SK-N-MC (cell line): Measurements from ENCODE around the gene SYNGAP1.
A peak's percentile ranks its signal among the peaks of the same experiment; 100 is the strongest.
"Not testable (repeated sequence)": the region's sequence is repeated elsewhere in the genome, so short reads cannot be mapped to it uniquely, and the experiment has no call there.

Source experiments
- DNase-seq: peaks from one replicate; pipeline ENCODE4 v3.0.0-alpha.2; 2011; ENCODE audit warnings: low read depth, low spot score
- H3K27ac ChIP-seq: fragments of 200-600 bp; sonication (generic); 2 replicates; pipeline ENCODE4 v1.5.1; 2016; ENCODE audit warnings: mixed run types
- H3K36me3 ChIP-seq: fragments of 200-600 bp; sonication (generic); 2 replicates; pipeline ENCODE4 v1.6.1; 2017; ENCODE audit warnings: antibody characterized with exemption, low read length, mixed read lengths; ENCODE audit not compliant: insufficient read depth
- H3K4me3 ChIP-seq: fragments of 200-600 bp; sonication (generic); 2 replicates; pipeline ENCODE4 v1.5.1; 2016
- H3K9ac ChIP-seq: fragments of 200-600 bp; sonication (generic); 2 replicates; pipeline ENCODE4 v1.8.0; 2017; ENCODE audit warnings: mixed run types, mixed read lengths; ENCODE audit not compliant: insufficient read length
- H3K9me3 ChIP-seq: fragments of 200-600 bp; sonication (generic); 2 replicates; pipeline ENCODE4 v1.6.1; 2017; ENCODE audit warnings: low read depth, mild to moderate bottlenecking, antibody characterized with exemption, low read length, moderate library complexity, mixed read lengths
- EZH2 ChIP-seq: fragments of 200-600 bp; sonication (generic); IDR thresholded peaks from one replicate; pipeline ENCODE4 v1.6.1; 2017; ENCODE audit warnings: antibody characterized with exemption
- FOXP2 ChIP-seq: optimal IDR thresholded peaks from 2 replicates; pipeline ENCODE3; 2011; ENCODE audit warnings: mild to moderate bottlenecking, moderate library complexity; ENCODE audit not compliant: insufficient read depth; ENCODE audit errors: extremely low read length, control extremely low read depth
- POLR2AphosphoS5 ChIP-seq: IDR thresholded peaks from 2 replicates; pipeline ENCODE4 v1.6.1; 2012; ENCODE audit warnings: mild to moderate bottlenecking, low read depth, low read length, borderline replicate concordance

Gene SYNGAP1

GRCh38 chr6:33392979-33393378 is 26.9 kb upstream of the SYNGAP1 start:
- Histone ChIP-seq H3K9me3 (no peaks in the 10 kb centered on the region), H3K9ac (peak overlapping the region; percentile 94), H3K27ac (0 out of 2 replicates have a peak overlapping the region, but pooled peaks have one; percentile 83), H3K4me3 (peak overlapping the region; percentile 94), H3K36me3 (peaks cover 21% of the 10 kb centered on the region)
- DNase-seq, result no peak
- TF ChIP-seq EZH2 (no peak), POLR2AphosphoS5 (no peak), FOXP2 (no peak)

- Histone ChIP-seq H3K9me3 (no peaks in the 10 kb centered on the region), H3K4me3 (no peak overlapping the region), H3K27ac (no peak overlapping the region), H3K36me3 (peaks cover 62% of the 10 kb centered on the region), H3K9ac (no peak overlapping the region)
- TF ChIP-seq EZH2 (no peak), FOXP2 (no peak), POLR2AphosphoS5 (no peak)
- DNase-seq, result no peak
Observed at GRCh38 chr6:33397541-33397940, 22.3 kb upstream of the SYNGAP1 start.

- not testable (repeated sequence) for H3K27ac ChIP-seq, H3K9ac ChIP-seq, H3K9me3 ChIP-seq, H3K4me3 ChIP-seq, DNase-seq
- peaks cover 72% of the 10 kb centered on the region for H3K36me3 ChIP-seq
Observed at GRCh38 chr6:33398601-33399000, 21.3 kb upstream of the SYNGAP1 start.

- not testable (repeated sequence) for DNase-seq, H3K9ac ChIP-seq, H3K9me3 ChIP-seq, H3K4me3 ChIP-seq, H3K27ac ChIP-seq
- H3K36me3 ChIP-seq, result peaks cover 75% of the 10 kb centered on the region
Observed at GRCh38 chr6:33399881-33400280, 20.0 kb upstream of the SYNGAP1 start.

- H3K4me3 ChIP-seq, result no peak overlapping the region
- peaks cover 81% of the 10 kb centered on the region for H3K36me3 ChIP-seq
- no peak overlapping the region for H3K27ac ChIP-seq
- no peak for DNase-seq
- TF ChIP-seq POLR2AphosphoS5 (no peak), EZH2 (no peak), FOXP2 (no peak)
- no peaks in the 10 kb centered on the region for H3K9me3 ChIP-seq
- no peak overlapping the region for H3K9ac ChIP-seq
Observed at GRCh38 chr6:33404884-33405283, 15.0 kb upstream of the SYNGAP1 start.

- Histone ChIP-seq H3K4me3 (no peak overlapping the region), H3K9ac (no peak overlapping the region), H3K36me3 (peaks cover 75% of the 10 kb centered on the region), H3K9me3 (no peaks in the 10 kb centered on the region), H3K27ac (no peak overlapping the region)
- TF ChIP-seq FOXP2, result no peak
- TF ChIP-seq POLR2AphosphoS5, result no peak
- TF ChIP-seq EZH2, result no peak
- no peak for DNase-seq
Observed at GRCh38 chr6:33405386-33405940, 14.4 kb upstream of the SYNGAP1 start.

- no peak for TF ChIP-seq FOXP2
- no peak for TF ChIP-seq EZH2
- TF ChIP-seq POLR2AphosphoS5, result no peak
- no peak for DNase-seq
- Histone ChIP-seq H3K36me3 (peaks cover 69% of the 10 kb centered on the region), H3K9me3 (no peaks in the 10 kb centered on the region), H3K4me3 (no peak overlapping the region), H3K27ac (no peak overlapping the region), H3K9ac (no peak overlapping the region)
Observed at GRCh38 chr6:33406126-33406525, 13.7 kb upstream of the SYNGAP1 start.

- Histone ChIP-seq H3K27ac (peak overlapping the region; percentile 22; the same call in 1 of the 2 replicates), H3K9ac (no peak overlapping the region), H3K9me3 (no peaks in the 10 kb centered on the region), H3K36me3 (peaks cover 60% of the 10 kb centered on the region), H3K4me3 (no peak overlapping the region)
- TF ChIP-seq POLR2AphosphoS5 (no peak), EZH2 (no peak), FOXP2 (no peak)
- no peak for DNase-seq
Observed at GRCh38 chr6:33407132-33407718, 12.6 kb upstream of the SYNGAP1 start.

- Histone ChIP-seq H3K36me3 (peaks cover 47% of the 10 kb centered on the region), H3K4me3 (peak overlapping the region; percentile 88), H3K9ac (peak overlapping the region; percentile 83), H3K9me3 (no peaks in the 10 kb centered on the region), H3K27ac (peak overlapping the region; percentile 91)
- no peak for DNase-seq
- TF ChIP-seq POLR2AphosphoS5 (peak; percentile 90), EZH2 (no peak), FOXP2 (no peak)
Observed at GRCh38 chr6:33410050-33410710, 9.7 kb upstream of the SYNGAP1 start.
